Cardiac muscle cell (in vitro differentiated cells and primary cell): ENCODE measurements around the gene SEZ6. TPM values are rescaled to one million over a fixed set of nuclear protein-coding genes. Genes with fewer than 3 reads are reported as not detected.
A peak's percentile ranks its signal among the peaks of the same experiment; 100 is the strongest.

Experiments used
- DNase-seq, 2 donors: peaks; one replicate each; pipeline versions ENCODE4 v3.0.0 to v3.0.0-alpha.2; 2010 to 2017; ENCODE audit warnings: low read depth in 1 of 2, low spot score in 1 of 2
- H3K27ac ChIP-seq: fragments of 200-600 bp; sonication (generic); 2 replicates; pipeline ENCODE4 v1.5.1; 2016
- H3K27me3 ChIP-seq: fragments of 200-600 bp; sonication (generic); 2 replicates; pipeline ENCODE4 v1.6.0; 2016; ENCODE audit warnings: control low read depth
- H3K36me3 ChIP-seq: fragments of 200-600 bp; sonication (generic); 2 replicates; pipeline ENCODE4 v1.5.1; 2016; ENCODE audit warnings: control low read depth
- H3K4me1 ChIP-seq: fragments of 200-600 bp; sonication (generic); 2 replicates; pipeline ENCODE4 v1.8.1; 2017; ENCODE audit warnings: low read depth, mild to moderate bottlenecking, mixed run types
- H3K4me3 ChIP-seq: fragments of 200-600 bp; sonication (generic); 2 replicates; pipeline ENCODE4 v1.5.1; 2016; ENCODE audit warnings: mild to moderate bottlenecking
- H3K9me3 ChIP-seq: fragments of 200-600 bp; sonication (generic); 2 replicates; pipeline ENCODE4 v1.5.1; 2017; ENCODE audit warnings: low read depth, mild to moderate bottlenecking, control low read depth
- CTCF ChIP-seq: IDR thresholded peaks from 2 replicates; pipeline ENCODE4 v1.5.1; 2012; ENCODE audit warnings: low read depth, mild to moderate bottlenecking, low read length
- polyA plus RNA-seq: library from polyadenylated mRNA; unstranded; fragments of >200 nt; fragmentation: Nextera tagmentation; extraction: Ambion mirVana; gene quantifications from 2 replicates; pipeline ENCODE4 v1.2.1, GENCODE V29; 2016
- total RNA-seq: library from RNA; depleted of rRNA; stranded (reverse); fragments of >200 nt; gene quantifications from 2 replicates; pipeline ENCODE4 v1.2.3, GENCODE V29; 2016

Gene SEZ6
- total and polyA plus RNA-seq, 2 experiments from 2014 or later = 0.21 to 0.95 TPM

- peaks cover 24% of the 10 kb centered on the region for H3K4me1 ChIP-seq
Measured at GRCh38 chr17:29043539-29044145, 37.8 kb upstream of the SEZ6 start.

GRCh38 chr17:29042679-29043538 lies 37.1 kb upstream of the SEZ6 start, which contains the start of gene PIPOX:
PIPOX (plus strand) TSS chr17:29043141; CDS start chr17:29043226, 85 bp downstream.
- Histone ChIP-seq H3K9me3 (no peaks in the 10 kb centered on the region), H3K27me3 (no peaks in the 10 kb centered on the region), H3K27ac (no peak within 1 kb of the TSS), H3K36me3 (no peaks in the 10 kb centered on the region), H3K4me3 (no peak within 1 kb of the TSS), H3K4me1 (peaks cover 17% of the 10 kb centered on the region)
- TF ChIP-seq CTCF = peak; percentile 43
- DNase-seq = peak; percentile 81 to 85

More at GRCh38 chr17:29043539-29044145, 37.8 kb upstream of the SEZ6 start:
- H3K9me3 ChIP-seq = no peaks in the 10 kb centered on the region
- no peaks in the 10 kb centered on the region for H3K36me3 ChIP-seq
- H3K27me3 ChIP-seq = no peaks in the 10 kb centered on the region
- DNase-seq = no peak
- H3K4me3 ChIP-seq = no peak overlapping the region
- no peak for TF ChIP-seq CTCF
- H3K27ac ChIP-seq = no peak overlapping the region

- no peak for DNase-seq
- no peak for TF ChIP-seq CTCF
- no peaks in the 10 kb centered on the region for H3K27me3 ChIP-seq
- no peaks in the 10 kb centered on the region for H3K9me3 ChIP-seq
- no peaks in the 10 kb centered on the region for H3K36me3 ChIP-seq
- H3K27ac ChIP-seq = no peak overlapping the region
- H3K4me1 ChIP-seq = peaks cover 17% of the 10 kb centered on the region
- no peak overlapping the region for H3K4me3 ChIP-seq
Measured at GRCh38 chr17:29042026-29042678, 36.3 kb upstream of the SEZ6 start.

- Histone ChIP-seq H3K4me3 (no peak overlapping the region), H3K9me3 (no peaks in the 10 kb centered on the region), H3K36me3 (no peaks in the 10 kb centered on the region), H3K27me3 (no peaks in the 10 kb centered on the region), H3K4me1 (peaks cover 17% of the 10 kb centered on the region), H3K27ac (no peak overlapping the region)
- no peak for TF ChIP-seq CTCF
- no peak for DNase-seq
Measured at GRCh38 chr17:29041571-29041970, 35.7 kb upstream of the SEZ6 start.

DNA sequence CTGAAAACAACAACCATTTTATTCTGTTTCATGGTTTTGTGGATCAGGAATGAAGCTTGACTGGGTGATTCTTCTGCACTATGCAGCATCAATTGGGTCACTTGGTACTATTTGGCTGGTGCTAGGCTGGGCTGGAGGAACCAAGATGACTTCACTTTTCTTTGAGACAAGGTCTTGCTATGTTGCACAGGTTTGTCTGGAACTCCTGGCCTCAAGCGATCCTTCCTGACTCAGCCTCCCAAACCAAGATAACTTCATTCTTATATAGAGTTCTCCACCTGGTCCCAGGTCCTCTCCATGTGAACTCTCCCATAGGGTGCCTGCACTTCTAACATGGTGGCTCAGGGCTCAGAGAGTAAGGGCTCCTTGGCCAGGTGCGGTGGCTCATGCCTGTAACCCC lies 35.3 kb upstream of the SEZ6 start:
- H3K27ac ChIP-seq = no peak overlapping the region
- H3K36me3 ChIP-seq = no peaks in the 10 kb centered on the region
- no peak for TF ChIP-seq CTCF
- DNase-seq = no peak
- H3K4me3 ChIP-seq = no peak overlapping the region
- H3K27me3 ChIP-seq = no peaks in the 10 kb centered on the region
- H3K4me1 ChIP-seq = peaks cover 17% of the 10 kb centered on the region
- H3K9me3 ChIP-seq = no peaks in the 10 kb centered on the region
